C4-2B (cell line): ENCODE data around the gene ANKRD35.
"Not testable (repeated sequence)": the region's sequence is repeated elsewhere in the genome, so short reads cannot be mapped to it uniquely, and the experiment has no call there.

Experiments
- H3K27ac ChIP-seq: fragments of 450-650 bp; 2 replicates; pipeline ENCODE4 v1.5.1; 2017
- CTCF ChIP-seq: fragments of 450-650 bp; conservative IDR thresholded peaks from 2 replicates; pipeline ENCODE4 v1.5.1; 2017; ENCODE audit warnings: mild to moderate bottlenecking
- ZFX ChIP-seq: fragments of 450-650 bp; IDR thresholded peaks from 2 replicates; pipeline ENCODE4 v1.6.1; 2017

ANKRD35 gene

GRCh38 chr1:145828367-145829026 lies 57.2 kb downstream of the ANKRD35 start:
- no peak overlapping the region for H3K27ac ChIP-seq
- TF ChIP-seq ZFX (no peak), CTCF (no peak)

GRCh38 chr1:145827966-145828365 lies 57.7 kb downstream of the ANKRD35 start:
- H3K27ac ChIP-seq: no peak overlapping the region
- TF ChIP-seq ZFX: no peak
- TF ChIP-seq CTCF: no peak

- TF ChIP-seq ZFX: no peak
- no peak; the same call in 1 of the 2 replicates for TF ChIP-seq CTCF
- no peak overlapping the region for H3K27ac ChIP-seq
These were observed 59.6 kb downstream of the ANKRD35 start for GRCh38 chr1:145826030-145826429.

GRCh38 chr1:145824499-145824842 lies 61.2 kb downstream of the ANKRD35 start:
- peak overlapping the region; percentile 81 for H3K27ac ChIP-seq

GRCh38 chr1:145823565-145824498 lies 61.8 kb downstream of the ANKRD35 start, which contains the start of the genes POLR3C and RNF115:
Gene POLR3C, plus strand, starts transcription at chr1:145824200. Its CDS starts 1,577 bp downstream, at chr1:145825777.
Gene RNF115, minus strand, starts transcription at chr1:145824095. Its CDS starts 222 bp downstream, at chr1:145823873.
- peak; percentile 93 for TF ChIP-seq ZFX
- TF ChIP-seq CTCF: no peak; the same call in 1 of the 2 replicates
- peak within 1 kb of the TSS; percentile 81 for H3K27ac ChIP-seq

More at GRCh38 chr1:145824499-145824842, 61.2 kb downstream of the ANKRD35 start:
- no peak for TF ChIP-seq ZFX
- no peak for TF ChIP-seq CTCF

GRCh38 chr1:145822779-145823331 lies 62.8 kb downstream of the ANKRD35 start:
- not testable (repeated sequence) for H3K27ac ChIP-seq

- not testable (repeated sequence) for H3K27ac ChIP-seq
These were observed 67.6 kb downstream of the ANKRD35 start for GRCh38 chr1:145818095-145818494.
